PC-9 (cell line): ENCODE measurements around the gene COQ10B. TPM values are rescaled to one million over a fixed set of nuclear protein-coding genes. Genes with fewer than 3 reads are reported as not detected.

ENCODE experiments used
- BruUV-seq: library from RNA; stranded (reverse); fragments of 400-500 nt; replicated peaks from 2 replicates; lab custom pipeline; 2021; lab: Mats Ljungman, UMichigan
- CTCF ChIA-PET: fragments of 300-600 bp; sonication (Branson Sonifier 250); formaldehyde crosslinking; loops from one replicate; lab custom pipeline; 2022; ENCODE audit warnings: antibody characterized with exemption; lab: Charles Lee
- POLR2A ChIA-PET: fragments of 300-600 bp; sonication (Branson Sonifier 250); formaldehyde crosslinking; loops from one replicate; lab custom pipeline; 2022; ENCODE audit warnings: antibody characterized with exemption; ENCODE audit not compliant: unreplicated experiment; lab: Charles Lee
- DNase-seq, 2 experiments: peaks; one replicate each; pipeline versions ENCODE4 v3.0.0 to v3.0.0-alpha.2; 2015 to 2022; ENCODE audit warnings: mixed read lengths in 1 of 2
- H2AFZ ChIP-seq: fragments of 200-600 bp; sonication (generic); 2 replicates; pipeline ENCODE4 v1.8.1; 2017; ENCODE audit warnings: antibody characterized with exemption
- H3F3A ChIP-seq: fragments of 200-600 bp; sonication (generic); 2 replicates; pipeline ENCODE4 v1.8.1; 2017; ENCODE audit warnings: antibody characterized with exemption, mild to moderate bottlenecking, low read depth; ENCODE audit not compliant: insufficient read depth
- H3K27ac ChIP-seq: fragments of 200-600 bp; sonication (generic); 2 replicates; pipeline ENCODE4 v1.6.1; 2016; ENCODE audit warnings: mixed run types
- H3K27me3 ChIP-seq: fragments of 200-600 bp; sonication (generic); 2 replicates; pipeline ENCODE4 v1.6.1; 2016; ENCODE audit warnings: low read depth, mixed run types; ENCODE audit not compliant: insufficient read depth
- H3K36me3 ChIP-seq: fragments of 200-600 bp; sonication (generic); 2 replicates; pipeline ENCODE4 v1.6.1; 2016; ENCODE audit warnings: low read depth, mixed run types
- H3K4me1 ChIP-seq: fragments of 200-600 bp; sonication (generic); replicated peaks from 2 replicates; pipeline ENCODE4 v1.6.1; 2016; ENCODE audit warnings: mixed run types; ENCODE audit not compliant: insufficient read depth
- H3K4me2 ChIP-seq: fragments of 200-600 bp; sonication (generic); 2 replicates; pipeline ENCODE4 v1.6.1; 2017; ENCODE audit warnings: mixed run types
- H3K4me3 ChIP-seq: fragments of 200-600 bp; sonication (generic); 2 replicates; pipeline ENCODE4 v1.6.1; 2016; ENCODE audit warnings: mixed run types
- H3K79me2 ChIP-seq: fragments of 200-600 bp; sonication (generic); 2 replicates; pipeline ENCODE4 v1.6.1; 2017; ENCODE audit warnings: low read depth, mixed run types
- H3K9me2 ChIP-seq: fragments of 200-600 bp; sonication (generic); 2 replicates; pipeline ENCODE4 v1.8.1; 2017; ENCODE audit warnings: mild to moderate bottlenecking; ENCODE audit not compliant: insufficient read depth
- H3K9me3 ChIP-seq: fragments of 200-600 bp; sonication (generic); 2 replicates; pipeline ENCODE4 v1.8.1; 2016; ENCODE audit warnings: low read depth; ENCODE audit not compliant: insufficient read depth
- H4K20me1 ChIP-seq: fragments of 200-600 bp; sonication (generic); 2 replicates; pipeline ENCODE4 v1.8.1; 2017; ENCODE audit not compliant: insufficient read depth
- EZH2 ChIP-seq: fragments of 200-600 bp; sonication (generic); IDR thresholded peaks from 2 replicates; pipeline ENCODE4 v1.8.0; 2017; ENCODE audit warnings: antibody characterized with exemption, low read depth
- intact Hi-C: fragments of 100-400 bp; cut with micrococcal nuclease; formaldehyde crosslinking; loops from one replicate; pipeline ENCODE4 v1.10.0; 2022; ENCODE audit not compliant: unreplicated experiment
- total RNA-seq: library from RNA; stranded (reverse); gene quantifications from 2 replicates; pipeline ENCODE4 v1.2.3, GENCODE V29; 2021
- TF ChIP-seq, protein P1 (sequence below): fragments of 200-600 bp; sonication (generic); conservative IDR thresholded peaks from 2 replicates; pipeline ENCODE4 v1.6.1; 2017; ENCODE audit warnings: mixed run types, antibody characterized with exemption, mild to moderate bottlenecking, moderate library complexity

The COQ10B gene
- total RNA-seq, 1 experiment from 2014 or later, result 18.1 TPM

DNA sequence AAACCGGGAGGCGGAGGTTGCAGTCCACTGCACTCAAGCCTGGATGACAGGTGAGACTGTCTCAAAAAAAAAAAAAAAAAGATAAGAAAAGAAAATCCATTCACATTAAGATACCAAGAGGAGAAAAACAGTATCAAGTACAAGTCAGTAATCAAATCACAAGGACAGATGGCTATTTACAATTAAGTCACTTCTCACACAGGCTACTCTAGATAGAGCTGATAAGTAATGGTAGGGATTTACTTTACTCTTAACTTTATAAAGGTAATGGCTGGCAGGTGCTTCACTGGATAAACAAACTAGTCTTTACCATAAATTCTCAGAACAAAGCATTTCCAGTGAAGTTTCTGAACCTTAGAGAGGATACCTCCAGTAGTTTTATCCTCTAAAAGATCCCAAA, 30.0 kb upstream of the COQ10B start:
- POLR2A ChIA-PET, result no interaction called here

DNA sequence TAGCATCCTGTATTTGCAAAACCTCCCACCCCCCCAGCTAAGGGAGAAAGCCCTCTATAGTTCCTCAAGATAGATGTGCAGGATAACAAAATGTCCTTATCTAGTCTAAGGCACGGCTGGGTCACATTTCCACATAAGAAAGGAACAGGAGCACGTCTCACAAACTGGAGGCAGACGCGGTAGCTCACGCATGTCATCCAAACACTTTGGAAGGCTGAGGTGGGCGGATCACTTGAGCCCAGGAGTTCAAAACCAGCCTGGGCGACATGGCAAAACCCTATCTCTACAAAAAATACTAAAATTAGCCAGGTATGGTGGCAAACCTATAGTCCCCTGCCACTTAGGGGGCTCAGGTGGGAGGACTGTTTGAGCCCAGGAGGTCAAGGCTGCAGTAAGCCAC, 27.8 kb upstream of the COQ10B start:
- CTCF ChIA-PET, result no interaction called here
- Histone ChIP-seq H3K9me2 (no peaks in the 10 kb centered on the region), H4K20me1 (peaks cover 96% of the 10 kb centered on the region)

More for the DNA sequence above, 30.0 kb upstream of the COQ10B start:
- no peaks in the 10 kb centered on the region for H3K9me2 ChIP-seq
- no peak for DNase-seq
- H3K36me3 ChIP-seq, result 0 out of 2 replicates have a peak, but pooled peaks cover 7% of the 10 kb centered on the region
- CTCF ChIA-PET, result no interaction called here
- peaks cover 9% of the 10 kb centered on the region; the same call in 1 of the 2 replicates for H3F3A ChIP-seq
- no peak overlapping the region for H3K4me2 ChIP-seq
- H3K4me3 ChIP-seq, result no peak overlapping the region
- no peaks in the 10 kb centered on the region for H3K27me3 ChIP-seq
- no peak overlapping the region for H3K27ac ChIP-seq
- no TSS peak for BruUV-seq
- peaks cover 78% of the 10 kb centered on the region for H3K79me2 ChIP-seq
- H3K4me1 ChIP-seq, result no peaks in the 10 kb centered on the region
- no peak for TF ChIP-seq EZH2
- TF ChIP-seq, protein P1, sequence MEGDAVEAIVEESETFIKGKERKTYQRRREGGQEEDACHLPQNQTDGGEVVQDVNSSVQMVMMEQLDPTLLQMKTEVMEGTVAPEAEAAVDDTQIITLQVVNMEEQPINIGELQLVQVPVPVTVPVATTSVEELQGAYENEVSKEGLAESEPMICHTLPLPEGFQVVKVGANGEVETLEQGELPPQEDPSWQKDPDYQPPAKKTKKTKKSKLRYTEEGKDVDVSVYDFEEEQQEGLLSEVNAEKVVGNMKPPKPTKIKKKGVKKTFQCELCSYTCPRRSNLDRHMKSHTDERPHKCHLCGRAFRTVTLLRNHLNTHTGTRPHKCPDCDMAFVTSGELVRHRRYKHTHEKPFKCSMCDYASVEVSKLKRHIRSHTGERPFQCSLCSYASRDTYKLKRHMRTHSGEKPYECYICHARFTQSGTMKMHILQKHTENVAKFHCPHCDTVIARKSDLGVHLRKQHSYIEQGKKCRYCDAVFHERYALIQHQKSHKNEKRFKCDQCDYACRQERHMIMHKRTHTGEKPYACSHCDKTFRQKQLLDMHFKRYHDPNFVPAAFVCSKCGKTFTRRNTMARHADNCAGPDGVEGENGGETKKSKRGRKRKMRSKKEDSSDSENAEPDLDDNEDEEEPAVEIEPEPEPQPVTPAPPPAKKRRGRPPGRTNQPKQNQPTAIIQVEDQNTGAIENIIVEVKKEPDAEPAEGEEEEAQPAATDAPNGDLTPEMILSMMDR, result no peak
- no peaks in the 10 kb centered on the region for H3K9me3 ChIP-seq
- H2AFZ ChIP-seq, result no peak overlapping the region
- intact Hi-C loops, result loop anchor here (5.0 kb wide), 1 partner anchor 49 kb away; no protein-coding TSS in a partner anchor
- H4K20me1 ChIP-seq, result peaks cover 78% of the 10 kb centered on the region

DNA sequence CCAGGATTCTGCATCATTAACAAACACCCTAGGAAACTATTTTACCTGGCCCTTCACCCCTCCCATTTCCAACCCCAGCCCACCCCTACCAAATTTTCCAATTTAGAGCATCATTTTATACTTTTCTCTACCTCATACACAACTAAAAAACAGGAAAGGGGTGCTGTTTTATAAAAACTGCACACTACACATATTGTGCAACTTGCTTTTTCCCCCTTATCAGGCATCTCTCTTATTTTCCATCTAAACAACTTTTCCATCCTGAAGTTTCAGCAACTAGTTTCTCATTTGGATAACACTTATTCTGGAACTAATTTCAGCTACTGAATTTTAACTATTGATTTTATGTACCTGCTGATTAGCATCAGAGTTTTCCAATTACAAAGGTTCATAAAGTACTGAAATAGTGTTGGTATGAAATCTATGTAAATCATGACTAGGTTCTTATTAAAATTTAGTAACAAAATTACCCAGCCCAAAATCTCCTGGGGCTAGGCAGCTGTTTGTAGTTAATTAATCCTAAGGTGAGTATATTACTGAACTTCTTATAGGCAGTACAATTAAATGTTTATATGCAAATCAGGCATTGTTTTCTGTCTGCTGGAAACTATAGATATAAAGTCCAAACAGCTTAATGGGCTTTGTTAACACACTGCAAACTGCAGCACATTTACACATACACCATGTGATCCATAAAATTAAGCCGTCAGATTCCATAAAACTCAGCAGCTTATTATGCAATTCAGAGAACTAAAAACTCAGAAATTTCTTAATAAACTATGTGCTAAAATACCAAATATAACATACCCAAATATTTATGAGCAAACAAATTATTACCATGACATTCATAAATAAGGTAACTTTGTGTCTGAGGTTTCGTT, 26.4 kb upstream of the COQ10B start:
- Histone ChIP-seq H3K27ac (no peak overlapping the region), H3K79me2 (peaks cover 98% of the 10 kb centered on the region), H3K4me3 (no peak overlapping the region), H3K9me2 (no peaks in the 10 kb centered on the region), H3K36me3 (peaks cover 6% of the 10 kb centered on the region; the same call in 1 of the 2 replicates), H4K20me1 (peaks cover 96% of the 10 kb centered on the region), H2AFZ (no peak overlapping the region), H3K4me2 (no peak overlapping the region), H3F3A (peaks cover 16% of the 10 kb centered on the region; the same call in 1 of the 2 replicates), H3K4me1 (peaks cover 2% of the 10 kb centered on the region), H3K27me3 (no peaks in the 10 kb centered on the region), H3K9me3 (no peaks in the 10 kb centered on the region)
- intact Hi-C loops, result no loop called here
- TF ChIP-seq, protein P1, result no peak
- TF ChIP-seq EZH2, result no peak
- POLR2A ChIA-PET, result interaction anchor here (0.6 kb wide), 1 partner anchor 22 kb away, joined by 4 read pairs; no protein-coding TSS in a partner anchor
- no peak for DNase-seq
- BruUV-seq, result no TSS peak
- CTCF ChIA-PET, result no interaction called here

More for the DNA sequence above, 27.8 kb upstream of the COQ10B start:
- DNase-seq, result no peak
- POLR2A ChIA-PET, result no interaction called here
- Histone ChIP-seq H3K79me2 (peaks cover 98% of the 10 kb centered on the region), H2AFZ (no peak overlapping the region), H3K4me2 (no peak overlapping the region), H3K27ac (no peak overlapping the region), H3K27me3 (no peaks in the 10 kb centered on the region), H3K4me3 (no peak overlapping the region), H3K9me3 (no peaks in the 10 kb centered on the region), H3K36me3 (peaks cover 6% of the 10 kb centered on the region; the same call in 1 of the 2 replicates), H3K4me1 (no peaks in the 10 kb centered on the region), H3F3A (peaks cover 20% of the 10 kb centered on the region; the same call in 1 of the 2 replicates)
- TF ChIP-seq EZH2, result no peak
- TF ChIP-seq, protein P1, result no peak
- intact Hi-C loops, result no loop called here
- no TSS peak for BruUV-seq
